K562 (cell line): Measurements from ENCODE around the gene ZFAND2B. TPM values are rescaled to one million over a fixed set of nuclear protein-coding genes. Genes with fewer than 3 reads are reported as not detected.

Experiments
- ARID1B ChIP-seq: fragments of 450-650 bp; IDR thresholded peaks from 2 replicates; pipeline ENCODE4 v1.6.1; 2016; ENCODE audit warnings: antibody characterized with exemption, mild to moderate bottlenecking, inconsistent platforms
- BRCA1 ChIP-seq, 2 experiments: fragments of 450-650 bp in 1 of 2; sonication (generic) in 1 of 2; formaldehyde crosslinking in 1 of 2; IDR thresholded peaks; 2 replicates each; pipeline versions ENCODE4 v1.5.0 to v1.6.1; 2017 to 2020; ENCODE audit warnings: mild to moderate bottlenecking in 1 of 2, missing genetic modification reagents in 1 of 2
- BRD9 ChIP-seq: fragments of 450-650 bp; IDR thresholded peaks from 2 replicates; pipeline ENCODE4 v1.6.1; 2018; ENCODE audit warnings: low read depth; ENCODE audit not compliant: partially characterized antibody
- DDX20 ChIP-seq: fragments of 450-650 bp; IDR thresholded peaks from 2 replicates; pipeline ENCODE4 v1.6.1; 2016; ENCODE audit warnings: missing genetic modification characterization, low read depth, mild to moderate bottlenecking, missing compliant biosample characterization, moderate library complexity
- GATAD2B ChIP-seq: fragments of 450-650 bp; IDR thresholded peaks from 2 replicates; pipeline ENCODE4 v1.6.1; 2017; ENCODE audit warnings: mild to moderate bottlenecking, borderline replicate concordance
- KLF10 ChIP-seq: fragments of 250-450 bp; sonication (Bioruptor Pico); IDR thresholded peaks from 2 replicates; pipeline ENCODE4 v1.6.1; 2021; ENCODE audit warnings: matching md5 sums
- MTA3 ChIP-seq: fragments of 450-650 bp; formaldehyde crosslinking; IDR thresholded peaks from 2 replicates; pipeline ENCODE4 v1.6.1; 2017; ENCODE audit warnings: mild to moderate bottlenecking, borderline replicate concordance
- NR3C1 ChIP-seq: sonication (generic); formaldehyde crosslinking; IDR thresholded peaks from 2 replicates; pipeline ENCODE4 v1.8.1; 2022; ENCODE audit warnings: missing genetic modification reagents
- PRPF4 ChIP-seq: fragments of 200-400 bp; formaldehyde crosslinking; IDR thresholded peaks from one replicate; pipeline ENCODE4 v1.6.1; 2017; ENCODE audit warnings: low read length, low read depth, mild to moderate bottlenecking; ENCODE audit not compliant: insufficient read depth, poor library complexity, severe bottlenecking
- SREBF1 ChIP-seq: fragments of 150-350 bp; IDR thresholded peaks from 2 replicates; pipeline ENCODE4 v1.6.1; 2014; ENCODE audit warnings: antibody characterized with exemption, low read depth, low read length, borderline replicate concordance
- TARDBP ChIP-seq: fragments of 450-650 bp; IDR thresholded peaks from 2 replicates; pipeline ENCODE4 v1.6.1; 2016
- ZNF165 ChIP-seq: fragments of 250-450 bp; sonication (Bioruptor Pico); IDR thresholded peaks from 2 replicates; pipeline ENCODE4 v1.4.0; 2020; ENCODE audit warnings: borderline replicate concordance
- ZNF175 ChIP-seq: fragments of 200-800 bp; sonication (Bioruptor generic); IDR thresholded peaks from 2 replicates; pipeline ENCODE4 v1.6.1; 2016; ENCODE audit warnings: low read depth, mild to moderate bottlenecking, missing genetic modification characterization, missing compliant biosample characterization
- ZNF431 ChIP-seq: sonication (generic); formaldehyde crosslinking; IDR thresholded peaks from 2 replicates; pipeline ENCODE4 v1.8.0; 2022; ENCODE audit warnings: mild to moderate bottlenecking, missing genetic modification reagents
- polyA plus RNA-seq, 8 experiments: library from polyadenylated mRNA; depleted of rRNA in 4 of 8; stranded (reverse) in 5 of 8; unstranded in 3 of 8; fragments of >200 nt; fragmentation: Nextera tagmentation in 2 of 8; fragmentation: Illumina TruSeq in 1 of 8; extraction: Ambion mirVana in 2 of 8; extraction: Trizol in 1 of 8; gene quantifications; 2 replicates each; pipeline versions ENCODE4 v1.2.1 to v1.2.3, GENCODE V29; 2011 to 2014; ENCODE audit warnings: inconsistent platforms in 1 of 8, missing spikeins in 1 of 8
- total RNA-seq, 7 experiments: library from RNA; depleted of rRNA in 6 of 7; stranded (reverse); fragments of >200 nt in 6 of 7; fragmentation: Illumina TruSeq in 2 of 7; extraction: Trizol in 2 of 7; gene quantifications; 2 replicates each; pipeline versions ENCODE4 v1.2.1 to v1.2.3, GENCODE V29; 2011 to 2021; ENCODE audit warnings: low replicate concordance in 1 of 7
- TF ChIP-seq, protein P1 (sequence below): sonication (generic); formaldehyde crosslinking; IDR thresholded peaks from 2 replicates; pipeline ENCODE4 v1.4.0; 2020; ENCODE audit warnings: mild to moderate bottlenecking, missing genetic modification reagents
- TF ChIP-seq, protein P2 (sequence below): fragments of 250-450 bp; sonication (Bioruptor Pico); IDR thresholded peaks from 2 replicates; pipeline ENCODE4 v1.5.0; 2022; ENCODE audit warnings: mild to moderate bottlenecking
- TF ChIP-seq, protein P3 (sequence below): fragments of 250-450 bp; sonication (Bioruptor Pico); IDR thresholded peaks from 2 replicates; pipeline ENCODE4 v1.4.0; 2020; ENCODE audit warnings: mild to moderate bottlenecking, moderate library complexity
- TF ChIP-seq, protein P4 (sequence below): fragments of 250-450 bp; sonication (Bioruptor Pico); IDR thresholded peaks from 2 replicates; pipeline ENCODE4 v1.8.0; 2021; ENCODE audit warnings: moderate library complexity, mild to moderate bottlenecking, inconsistent platforms

The ZFAND2B gene
- total and polyA plus RNA-seq, 9 of the 15 experiments (the other 6 are each of a cell fraction or from before 2014, with no cell fraction given): 9.9 to 33.3 (median 26.1) TPM

DNA sequence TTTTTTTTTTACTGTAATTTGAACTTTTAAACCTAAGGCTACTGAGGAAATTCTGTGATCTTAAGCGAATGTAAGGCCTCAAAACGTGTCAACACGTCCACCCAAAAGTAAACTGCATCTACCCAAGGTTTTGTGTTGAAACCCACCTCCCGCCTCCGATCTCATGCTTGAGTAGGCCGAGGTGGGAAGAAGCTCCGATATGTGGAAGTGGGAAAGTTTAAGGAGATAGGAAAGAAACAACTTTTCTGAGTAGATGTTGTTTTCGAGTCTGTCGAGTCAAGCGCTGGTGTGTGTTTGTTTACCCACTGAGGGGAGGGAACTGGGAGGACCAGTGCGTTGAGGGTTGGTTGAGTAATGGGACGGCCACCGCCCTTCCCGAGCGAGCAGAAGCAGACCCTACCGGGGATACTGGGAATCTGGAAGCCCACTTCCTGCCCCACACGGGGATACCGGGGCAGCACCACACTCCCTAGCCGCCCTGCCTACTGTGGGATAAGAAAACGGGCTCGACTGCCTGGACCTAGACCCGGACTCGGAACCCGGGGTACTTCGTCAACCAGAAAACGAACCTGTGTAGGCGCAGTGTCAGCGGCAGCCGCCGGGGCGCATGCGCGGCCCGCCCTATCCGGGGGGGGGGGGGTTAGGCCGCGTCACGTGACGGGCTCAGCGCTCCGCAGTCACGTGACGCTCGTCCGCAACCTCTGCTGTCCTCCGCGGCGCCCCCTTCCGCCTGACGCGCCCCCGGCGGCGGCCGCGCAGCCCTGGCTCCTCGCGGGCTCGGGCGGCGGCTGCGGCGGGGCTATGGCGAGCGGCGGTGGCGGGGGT is 28.8 kb upstream of the ZFAND2B start, which contains the start of gene RETREG2 (continued):
- TF ChIP-seq, protein P1, sequence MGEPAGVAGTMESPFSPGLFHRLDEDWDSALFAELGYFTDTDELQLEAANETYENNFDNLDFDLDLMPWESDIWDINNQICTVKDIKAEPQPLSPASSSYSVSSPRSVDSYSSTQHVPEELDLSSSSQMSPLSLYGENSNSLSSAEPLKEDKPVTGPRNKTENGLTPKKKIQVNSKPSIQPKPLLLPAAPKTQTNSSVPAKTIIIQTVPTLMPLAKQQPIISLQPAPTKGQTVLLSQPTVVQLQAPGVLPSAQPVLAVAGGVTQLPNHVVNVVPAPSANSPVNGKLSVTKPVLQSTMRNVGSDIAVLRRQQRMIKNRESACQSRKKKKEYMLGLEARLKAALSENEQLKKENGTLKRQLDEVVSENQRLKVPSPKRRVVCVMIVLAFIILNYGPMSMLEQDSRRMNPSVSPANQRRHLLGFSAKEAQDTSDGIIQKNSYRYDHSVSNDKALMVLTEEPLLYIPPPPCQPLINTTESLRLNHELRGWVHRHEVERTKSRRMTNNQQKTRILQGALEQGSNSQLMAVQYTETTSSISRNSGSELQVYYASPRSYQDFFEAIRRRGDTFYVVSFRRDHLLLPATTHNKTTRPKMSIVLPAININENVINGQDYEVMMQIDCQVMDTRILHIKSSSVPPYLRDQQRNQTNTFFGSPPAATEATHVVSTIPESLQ: no peak; the same call in 1 of the 2 replicates
- TF ChIP-seq TARDBP (no peak), GATAD2B (peak; percentile 23; the same call in 1 of the 2 replicates), NR3C1 (CRISPR knock-in tag) (no peak), ZNF175 (CRISPR knock-in tag) (no peak), DDX20 (no peak), BRCA1 (IDR thresholded peaks at IDR 0.05) (no peak), BRCA1 (CRISPR knock-in tag; IDR thresholded peaks at IDR 0.05) (no peak), BRD9 (no peak), ARID1B (peak; percentile 58), SREBF1 (no peak), KLF10 (CRISPR knock-in tag) (no peak), MTA3 (no peak; the same call in 1 of the 2 replicates), ZNF165 (CRISPR knock-in tag) (no peak), PRPF4 (no peak), ZNF431 (CRISPR knock-in tag) (no peak)
- TF ChIP-seq, protein P2, sequence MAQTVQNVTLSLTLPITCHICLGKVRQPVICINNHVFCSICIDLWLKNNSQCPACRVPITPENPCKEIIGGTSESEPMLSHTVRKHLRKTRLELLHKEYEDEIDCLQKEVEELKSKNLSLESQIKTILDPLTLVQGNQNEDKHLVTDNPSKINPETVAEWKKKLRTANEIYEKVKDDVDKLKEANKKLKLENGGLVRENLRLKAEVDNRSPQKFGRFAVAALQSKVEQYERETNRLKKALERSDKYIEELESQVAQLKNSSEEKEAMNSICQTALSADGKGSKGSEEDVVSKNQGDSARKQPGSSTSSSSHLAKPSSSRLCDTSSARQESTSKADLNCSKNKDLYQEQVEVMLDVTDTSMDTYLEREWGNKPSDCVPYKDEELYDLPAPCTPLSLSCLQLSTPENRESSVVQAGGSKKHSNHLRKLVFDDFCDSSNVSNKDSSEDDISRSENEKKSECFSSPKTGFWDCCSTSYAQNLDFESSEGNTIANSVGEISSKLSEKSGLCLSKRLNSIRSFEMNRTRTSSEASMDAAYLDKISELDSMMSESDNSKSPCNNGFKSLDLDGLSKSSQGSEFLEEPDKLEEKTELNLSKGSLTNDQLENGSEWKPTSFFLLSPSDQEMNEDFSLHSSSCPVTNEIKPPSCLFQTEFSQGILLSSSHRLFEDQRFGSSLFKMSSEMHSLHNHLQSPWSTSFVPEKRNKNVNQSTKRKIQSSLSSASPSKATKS (CRISPR knock-in tag): no peak
- TF ChIP-seq, protein P3, sequence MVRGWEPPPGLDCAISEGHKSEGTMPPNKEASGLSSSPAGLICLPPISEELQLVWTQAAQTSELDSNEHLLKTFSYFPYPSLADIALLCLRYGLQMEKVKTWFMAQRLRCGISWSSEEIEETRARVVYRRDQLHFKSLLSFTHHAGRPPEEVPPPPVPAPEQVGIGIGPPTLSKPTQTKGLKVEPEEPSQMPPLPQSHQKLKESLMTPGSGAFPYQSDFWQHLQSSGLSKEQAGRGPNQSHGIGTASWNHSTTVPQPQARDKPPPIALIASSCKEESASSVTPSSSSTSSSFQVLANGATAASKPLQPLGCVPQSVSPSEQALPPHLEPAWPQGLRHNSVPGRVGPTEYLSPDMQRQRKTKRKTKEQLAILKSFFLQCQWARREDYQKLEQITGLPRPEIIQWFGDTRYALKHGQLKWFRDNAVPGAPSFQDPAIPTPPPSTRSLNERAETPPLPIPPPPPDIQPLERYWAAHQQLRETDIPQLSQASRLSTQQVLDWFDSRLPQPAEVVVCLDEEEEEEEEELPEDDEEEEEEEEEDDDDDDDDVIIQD (CRISPR knock-in tag): no peak
- TF ChIP-seq, protein P4, sequence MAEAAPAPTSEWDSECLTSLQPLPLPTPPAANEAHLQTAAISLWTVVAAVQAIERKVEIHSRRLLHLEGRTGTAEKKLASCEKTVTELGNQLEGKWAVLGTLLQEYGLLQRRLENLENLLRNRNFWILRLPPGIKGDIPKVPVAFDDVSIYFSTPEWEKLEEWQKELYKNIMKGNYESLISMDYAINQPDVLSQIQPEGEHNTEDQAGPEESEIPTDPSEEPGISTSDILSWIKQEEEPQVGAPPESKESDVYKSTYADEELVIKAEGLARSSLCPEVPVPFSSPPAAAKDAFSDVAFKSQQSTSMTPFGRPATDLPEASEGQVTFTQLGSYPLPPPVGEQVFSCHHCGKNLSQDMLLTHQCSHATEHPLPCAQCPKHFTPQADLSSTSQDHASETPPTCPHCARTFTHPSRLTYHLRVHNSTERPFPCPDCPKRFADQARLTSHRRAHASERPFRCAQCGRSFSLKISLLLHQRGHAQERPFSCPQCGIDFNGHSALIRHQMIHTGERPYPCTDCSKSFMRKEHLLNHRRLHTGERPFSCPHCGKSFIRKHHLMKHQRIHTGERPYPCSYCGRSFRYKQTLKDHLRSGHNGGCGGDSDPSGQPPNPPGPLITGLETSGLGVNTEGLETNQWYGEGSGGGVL (CRISPR knock-in tag): no peak
